AG08395 (cell line): ENCODE measurements around the gene HSF4.

Source experiments
- DNase-seq: peaks from one replicate; pipeline ENCODE4 v3.0.0; 2012; ENCODE audit warnings: mixed read lengths, low spot score

The HSF4 gene

GRCh38 chr16:67201411-67202345, 37.1 kb downstream of the HSF4 start:
- DNase-seq, result no peak

- no peak for DNase-seq
Observed at GRCh38 chr16:67202426-67202825, 37.9 kb downstream of the HSF4 start.

GRCh38 chr16:67202956-67203493, 38.5 kb downstream of the HSF4 start:
- DNase-seq, result no peak

GRCh38 chr16:67204076-67204475, 39.5 kb downstream of the HSF4 start:
- no peak for DNase-seq

- no peak for DNase-seq
Observed at GRCh38 chr16:67206129-67206837, 41.7 kb downstream of the HSF4 start.

- no peak for DNase-seq
Observed at GRCh38 chr16:67206838-67207248, 42.3 kb downstream of the HSF4 start.

- DNase-seq, result peak; percentile 84
Observed at GRCh38 chr16:67207249-67208091, 42.9 kb downstream of the HSF4 start.

GRCh38 chr16:67208154-67208896, 43.8 kb downstream of the HSF4 start:
- DNase-seq, result no peak

GRCh38 chr16:67209565-67209964, 45.0 kb downstream of the HSF4 start:
- DNase-seq, result no peak

GRCh38 chr16:67210069-67210937, 45.8 kb downstream of the HSF4 start:
- no peak for DNase-seq

- DNase-seq, result no peak
Observed at GRCh38 chr16:67211674-67212073, 47.1 kb downstream of the HSF4 start.

GRCh38 chr16:67212766-67213165, 48.2 kb downstream of the HSF4 start:
- no peak for DNase-seq

GRCh38 chr16:67213197-67214019, 48.9 kb downstream of the HSF4 start:
- no peak for DNase-seq

GRCh38 chr16:67215706-67216105, 51.2 kb downstream of the HSF4 start:
- no peak for DNase-seq

GRCh38 chr16:67216612-67217490, 52.3 kb downstream of the HSF4 start:
- no peak for DNase-seq
